OCI-LY7 (cell line): Measurements from ENCODE around the gene SFPQ.

Source experiments
- EZH2phosphoT487 ChIP-seq: fragments of 200-600 bp; sonication (generic); IDR thresholded peaks from 2 replicates; pipeline ENCODE4 v1.6.1; 2018; ENCODE audit warnings: low read depth, borderline replicate concordance, mild to moderate bottlenecking, mixed run types, antibody characterized with exemption, low read length, moderate library complexity, mixed read lengths
- TF ChIP-seq, protein P1 (sequence below): fragments of 200-600 bp; sonication (generic); conservative IDR thresholded peaks from 2 replicates; pipeline ENCODE4 v1.5.1; 2014; ENCODE audit warnings: mild to moderate bottlenecking, antibody characterized with exemption, low read length, moderate library complexity, mixed read lengths

DNA sequence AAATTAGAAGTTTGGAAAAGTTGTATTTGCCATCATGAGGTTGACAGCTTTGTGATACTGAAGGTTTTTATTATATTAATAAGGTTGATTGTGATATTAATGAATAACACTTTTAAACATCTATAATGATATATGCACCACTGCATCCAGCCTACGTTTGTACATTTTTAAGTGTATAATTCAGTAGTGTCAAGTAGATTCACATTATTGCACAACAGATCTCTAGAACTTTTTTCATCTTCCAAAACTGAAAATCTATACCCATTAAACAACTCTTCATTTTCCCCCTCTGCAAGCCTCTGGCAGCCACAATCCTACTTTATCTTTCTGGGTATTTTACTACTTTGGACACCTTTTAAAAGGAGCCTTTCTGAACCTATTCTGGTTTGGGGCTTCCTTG lies 38.3 kb upstream of the SFPQ start:
- TF ChIP-seq, protein P1, sequence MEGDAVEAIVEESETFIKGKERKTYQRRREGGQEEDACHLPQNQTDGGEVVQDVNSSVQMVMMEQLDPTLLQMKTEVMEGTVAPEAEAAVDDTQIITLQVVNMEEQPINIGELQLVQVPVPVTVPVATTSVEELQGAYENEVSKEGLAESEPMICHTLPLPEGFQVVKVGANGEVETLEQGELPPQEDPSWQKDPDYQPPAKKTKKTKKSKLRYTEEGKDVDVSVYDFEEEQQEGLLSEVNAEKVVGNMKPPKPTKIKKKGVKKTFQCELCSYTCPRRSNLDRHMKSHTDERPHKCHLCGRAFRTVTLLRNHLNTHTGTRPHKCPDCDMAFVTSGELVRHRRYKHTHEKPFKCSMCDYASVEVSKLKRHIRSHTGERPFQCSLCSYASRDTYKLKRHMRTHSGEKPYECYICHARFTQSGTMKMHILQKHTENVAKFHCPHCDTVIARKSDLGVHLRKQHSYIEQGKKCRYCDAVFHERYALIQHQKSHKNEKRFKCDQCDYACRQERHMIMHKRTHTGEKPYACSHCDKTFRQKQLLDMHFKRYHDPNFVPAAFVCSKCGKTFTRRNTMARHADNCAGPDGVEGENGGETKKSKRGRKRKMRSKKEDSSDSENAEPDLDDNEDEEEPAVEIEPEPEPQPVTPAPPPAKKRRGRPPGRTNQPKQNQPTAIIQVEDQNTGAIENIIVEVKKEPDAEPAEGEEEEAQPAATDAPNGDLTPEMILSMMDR = no peak
- no peak for TF ChIP-seq EZH2phosphoT487
